Gastroesophageal sphincter (tissue), 2 donors: Measurements from ENCODE around the gene TNS1.

ENCODE experiments used
- EP300 ChIP-seq: sonication (generic); formaldehyde crosslinking; IDR thresholded peaks from one replicate; pipeline ENCODE4 v1.6.1; 2017; ENCODE audit warnings: antibody characterized with exemption, mild to moderate bottlenecking
- POLR2A ChIP-seq, 2 donors: fragments of 450-650 bp; IDR thresholded peaks; one replicate each; pipeline ENCODE4 v1.6.1; 2017; ENCODE audit warnings: antibody characterized with exemption in 2 of 2, mild to moderate bottlenecking in 2 of 2, moderate library complexity in 1 of 2

GRCh38 chr2:217833439-217833838 is 169.4 kb downstream of the TNS1 start:
- no peak for TF ChIP-seq POLR2A (IDR thresholded peaks at IDR 0.05)
- no peak for TF ChIP-seq EP300
